ENCODE results near the gene ABHD8.

ABHD8 gene

DNA sequence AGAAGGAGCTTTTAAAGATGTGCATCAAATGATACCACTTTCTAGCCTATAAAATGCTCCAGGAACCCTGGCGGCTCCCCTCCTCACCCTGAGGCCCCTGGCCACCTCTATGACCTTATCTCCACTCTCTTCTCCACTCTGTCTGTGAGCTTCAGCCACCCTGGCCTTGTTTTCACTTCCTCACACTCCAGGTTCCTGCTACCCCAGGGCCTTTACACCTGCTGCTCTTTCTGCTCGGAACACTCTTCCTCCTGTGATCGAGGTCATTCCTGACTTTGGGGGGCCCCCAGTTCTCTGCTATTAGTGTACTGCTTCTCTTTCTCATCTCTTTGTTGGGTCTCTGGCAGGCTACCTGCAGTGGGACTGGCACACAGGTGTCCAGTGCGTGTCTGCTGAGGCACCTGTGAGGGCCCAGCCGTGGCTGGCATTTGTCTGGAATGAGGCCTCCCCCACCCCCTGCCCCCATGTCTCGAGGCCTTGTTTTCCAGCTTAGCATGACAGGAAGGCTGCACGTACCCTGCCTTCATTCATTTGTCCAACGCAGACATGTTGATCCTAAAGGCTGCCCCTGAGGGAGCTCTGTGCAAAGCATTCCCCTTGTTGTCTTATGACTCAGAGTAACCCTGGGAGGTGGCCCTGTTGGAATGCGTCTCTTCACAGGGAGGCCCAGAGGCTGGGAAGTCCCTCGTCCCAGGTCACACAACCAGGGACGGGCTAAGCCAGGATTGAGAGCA lies 8.4 kb upstream of the ABHD8 start:
- Histone ChIP-seq H3K4me1 (ENCODE audit: control extremely low read depth in 1 of 4, control insufficient read depth in 4 of 4, insufficient read depth in 4 of 4, low read length in 3 of 4) (peaks cover 5 to 17% (median 14%) of the 10 kb centered on the region in 4 experiments), H3K27ac (ENCODE audit: insufficient read depth in 1 of 2, low read depth in 1 of 2, low read length in 2 of 2, poor library complexity in 1 of 2, severe bottlenecking in 2 of 2) (no peak overlapping the region), H3K9me3 (ENCODE audit: control extremely low read depth in 1 of 5, control insufficient read depth in 4 of 5, insufficient read depth in 2 of 5, low read depth in 1 of 5, low read length in 4 of 5) (no peaks in the 10 kb centered on the region), H3K27me3 (replicated peaks in 2 of 5; ENCODE audit: control insufficient read depth in 4 of 5, insufficient read depth in 5 of 5, low read length in 4 of 5) (no peaks in the 10 kb centered on the region), H3K36me3 (ENCODE audit: control insufficient read depth in 4 of 4, insufficient read depth in 4 of 4, low read length in 3 of 4) (peaks cover 0 to 41% (median 30%) of the 10 kb centered on the region in 4 experiments), H3K4me3 (ENCODE audit: control insufficient read depth in 1 of 7, extremely low read depth in 1 of 7, insufficient read depth in 4 of 7, low read depth in 2 of 7, low read length in 6 of 7) (no peak overlapping the region)
- ChIA-PET CTCF (interaction anchor here (1.8 kb wide), 1 partner anchor 21 kb away, joined by 6 read pairs; no protein-coding TSS in a partner anchor), POLR2A (no interaction called here)
- 88% methylated on average over 10 of the region's 11 CpGs for WGBS (ENCODE audit: insufficient coverage)
- DNase-seq: no peak

DNA sequence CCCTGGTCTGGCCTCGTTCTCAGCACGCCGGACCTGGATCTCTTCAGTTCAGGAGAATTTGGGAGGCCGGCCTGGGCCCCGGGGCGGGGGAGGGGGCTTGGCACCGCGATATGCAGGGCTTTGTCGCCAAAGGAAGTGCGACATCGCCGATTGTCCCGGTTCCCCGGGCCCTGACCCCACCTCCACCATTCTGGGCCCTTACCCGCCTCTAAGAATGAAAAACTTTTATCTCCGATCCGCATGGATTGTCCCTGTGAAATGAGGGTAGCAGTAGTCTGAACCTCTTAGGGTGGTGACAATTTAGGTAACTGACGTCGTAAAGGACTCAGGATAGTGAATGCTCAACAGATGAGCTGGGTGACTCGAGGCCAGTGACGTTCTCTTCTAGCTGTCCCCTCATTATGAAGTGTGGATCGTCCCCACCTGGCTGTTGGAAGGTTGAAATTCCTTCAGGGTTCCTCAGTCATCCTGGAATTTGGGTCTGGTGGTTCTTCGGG lies 6.8 kb upstream of the ABHD8 start:
- DNase-seq: peak in 1 of 3 donors; percentile 44
- Histone ChIP-seq H3K4me1 (ENCODE audit: control extremely low read depth in 1 of 4, control insufficient read depth in 4 of 4, insufficient read depth in 4 of 4, low read length in 3 of 4) (peaks cover 8 to 26% (median 22%) of the 10 kb centered on the region in 4 experiments), H3K9me3 (ENCODE audit: control extremely low read depth in 1 of 5, control insufficient read depth in 4 of 5, insufficient read depth in 2 of 5, low read depth in 1 of 5, low read length in 4 of 5) (no peaks in the 10 kb centered on the region), H3K27ac (ENCODE audit: insufficient read depth in 1 of 2, low read depth in 1 of 2, low read length in 2 of 2, poor library complexity in 1 of 2, severe bottlenecking in 2 of 2) (peak overlapping the region; percentile 83 to 93), H3K27me3 (replicated peaks in 2 of 5; ENCODE audit: control insufficient read depth in 4 of 5, insufficient read depth in 5 of 5, low read length in 4 of 5) (no peaks in the 10 kb centered on the region), H3K4me3 (ENCODE audit: control insufficient read depth in 1 of 7, extremely low read depth in 1 of 7, insufficient read depth in 4 of 7, low read depth in 2 of 7, low read length in 6 of 7) (peak overlapping the region; percentile 70 to 96 (median 85)), H3K36me3 (ENCODE audit: control insufficient read depth in 4 of 4, insufficient read depth in 4 of 4, low read length in 3 of 4) (peaks cover 0 to 33% (median 22%) of the 10 kb centered on the region in 4 experiments)
- POLR2A ChIA-PET: interaction anchor here (0.6 to 1.8 kb wide), 2 partner anchors 13 to 17 kb away, joined by 4 to 6 read pairs; no protein-coding TSS in a partner anchor
- WGBS (ENCODE audit: insufficient coverage): 7% methylated on average over 20 of the region's 23 CpGs
- CTCF ChIA-PET: interaction anchor here (1.3 kb wide), 1 partner anchor 17 kb away, joined by 6 read pairs; no protein-coding TSS in a partner anchor

GRCh38 chr19:17309198-17309964 lies 6.2 kb upstream of the ABHD8 start, which contains the start of gene DDA1:
TSS of gene DDA1 (plus strand) at chr19:17309563. CDS start at chr19:17309655, 92 bp downstream.
- peak within 1 kb of the TSS; percentile 83 to 93 for H3K27ac ChIP-seq (ENCODE audit: insufficient read depth in 1 of 2, low read depth in 1 of 2, low read length in 2 of 2, poor library complexity in 1 of 2, severe bottlenecking in 2 of 2)
- ChIA-PET POLR2A (interaction anchor here (1.8 kb wide), 1 partner anchor 18 kb away, joined by 6 read pairs; no protein-coding TSS in a partner anchor), CTCF (interaction anchor here (0.9 to 1.3 kb wide), 4 partner anchors 13 to 26 kb away, joined by 3 to 6 read pairs (median 4); partner anchors contain the start of gene ANO8)
- peak; percentile 100 for DNase-seq
- peak within 1 kb of the TSS; percentile 70 to 96 (median 85) for H3K4me3 ChIP-seq (ENCODE audit: control insufficient read depth in 1 of 7, extremely low read depth in 1 of 7, insufficient read depth in 4 of 7, low read depth in 2 of 7, low read length in 6 of 7)
- peaks cover 8 to 32% (median 27%) of the 10 kb centered on the region in 4 experiments for H3K4me1 ChIP-seq (ENCODE audit: control extremely low read depth in 1 of 4, control insufficient read depth in 4 of 4, insufficient read depth in 4 of 4, low read length in 3 of 4)
- H3K27me3 ChIP-seq (replicated peaks in 2 of 5; ENCODE audit: control insufficient read depth in 4 of 5, insufficient read depth in 5 of 5, low read length in 4 of 5): no peaks in the 10 kb centered on the region
- no peaks in the 10 kb centered on the region for H3K9me3 ChIP-seq (ENCODE audit: control extremely low read depth in 1 of 5, control insufficient read depth in 4 of 5, insufficient read depth in 2 of 5, low read depth in 1 of 5, low read length in 4 of 5)
- WGBS (ENCODE audit: insufficient coverage): 0% methylated on average over 37 of the region's 46 CpGs
- peaks cover 0 to 28% (median 17%) of the 10 kb centered on the region in 4 experiments for H3K36me3 ChIP-seq (ENCODE audit: control insufficient read depth in 4 of 4, insufficient read depth in 4 of 4, low read length in 3 of 4)

DNA sequence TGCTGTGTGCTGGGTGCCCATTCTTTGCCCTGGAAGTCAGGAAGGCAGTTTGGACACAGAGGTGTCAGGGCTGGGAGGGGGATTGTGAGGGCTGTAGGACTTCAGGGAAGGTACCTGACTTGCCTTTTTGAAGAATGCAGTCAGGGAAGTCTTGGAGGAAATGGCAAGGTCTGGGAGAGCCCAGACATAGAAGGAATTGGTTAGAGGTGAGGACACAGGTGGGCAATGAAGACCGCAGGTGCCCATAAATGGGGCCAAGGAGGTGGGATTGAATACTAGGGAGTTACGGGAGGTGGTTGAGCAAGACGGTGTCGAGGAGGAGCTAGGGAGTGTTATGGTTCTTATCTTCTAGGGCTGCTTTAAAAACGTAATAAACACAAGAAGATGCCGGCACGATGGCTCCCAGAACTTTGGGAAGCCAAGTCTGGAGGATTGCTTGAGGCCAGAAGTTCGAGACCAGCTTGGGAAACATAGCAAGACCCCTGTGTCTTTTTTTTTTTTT lies 4.7 kb upstream of the ABHD8 start:
- peaks cover 0 to 15% (median 8%) of the 10 kb centered on the region in 4 experiments for H3K36me3 ChIP-seq (ENCODE audit: control insufficient read depth in 4 of 4, insufficient read depth in 4 of 4, low read length in 3 of 4)
- H3K9me3 ChIP-seq (ENCODE audit: control extremely low read depth in 1 of 5, control insufficient read depth in 4 of 5, insufficient read depth in 2 of 5, low read depth in 1 of 5, low read length in 4 of 5): no peaks in the 10 kb centered on the region
- 97% methylated on average over 7 of the region's 8 CpGs for WGBS (ENCODE audit: insufficient coverage)
- H3K27ac ChIP-seq (ENCODE audit: insufficient read depth in 1 of 2, low read depth in 1 of 2, low read length in 2 of 2, poor library complexity in 1 of 2, severe bottlenecking in 2 of 2): no peak overlapping the region
- peaks cover 13 to 41% (median 34%) of the 10 kb centered on the region in 4 experiments for H3K4me1 ChIP-seq (ENCODE audit: control extremely low read depth in 1 of 4, control insufficient read depth in 4 of 4, insufficient read depth in 4 of 4, low read length in 3 of 4)
- no peak for DNase-seq
- no peaks in the 10 kb centered on the region for H3K27me3 ChIP-seq (replicated peaks in 2 of 5; ENCODE audit: control insufficient read depth in 4 of 5, insufficient read depth in 5 of 5, low read length in 4 of 5)
- no peak overlapping the region for H3K4me3 ChIP-seq (ENCODE audit: control insufficient read depth in 1 of 7, extremely low read depth in 1 of 7, insufficient read depth in 4 of 7, low read depth in 2 of 7, low read length in 6 of 7)
- POLR2A ChIA-PET: no interaction called here
- CTCF ChIA-PET: interaction anchor here (0.7 to 1.8 kb wide), 4 partner anchors 15 to 40 kb away, joined by 3 to 8 read pairs (median 4); no protein-coding TSS in a partner anchor

GRCh38 chr19:17306285-17306714 lies 3.1 kb upstream of the ABHD8 start:
- POLR2A ChIA-PET: interaction anchor here (1.0 kb wide), 1 partner anchor 18 kb away, joined by 5 read pairs; no protein-coding TSS in a partner anchor
- DNase-seq: no peak
- peaks cover 13 to 51% (median 45%) of the 10 kb centered on the region in 4 experiments for H3K4me1 ChIP-seq (ENCODE audit: control extremely low read depth in 1 of 4, control insufficient read depth in 4 of 4, insufficient read depth in 4 of 4, low read length in 3 of 4)
- peak overlapping the region; percentile 66 to 98 (median 86) for H3K4me3 ChIP-seq (ENCODE audit: control insufficient read depth in 1 of 7, extremely low read depth in 1 of 7, insufficient read depth in 4 of 7, low read depth in 2 of 7, low read length in 6 of 7)
- peaks cover 0 to 7% (median 1%) of the 10 kb centered on the region in 4 experiments for H3K36me3 ChIP-seq (ENCODE audit: control insufficient read depth in 4 of 4, insufficient read depth in 4 of 4, low read length in 3 of 4)
- peak overlapping the region; percentile 70 to 81 for H3K27ac ChIP-seq (ENCODE audit: insufficient read depth in 1 of 2, low read depth in 1 of 2, low read length in 2 of 2, poor library complexity in 1 of 2, severe bottlenecking in 2 of 2)
- no peaks in the 10 kb centered on the region for H3K9me3 ChIP-seq (ENCODE audit: control extremely low read depth in 1 of 5, control insufficient read depth in 4 of 5, insufficient read depth in 2 of 5, low read depth in 1 of 5, low read length in 4 of 5)
- WGBS (ENCODE audit: insufficient coverage): 7% methylated on average over 25 of the region's 28 CpGs
- CTCF ChIA-PET: interaction anchor here (0.9 to 1.8 kb wide), 4 partner anchors 12 to 41 kb away, joined by 3 to 8 read pairs (median 4); no protein-coding TSS in a partner anchor
- H3K27me3 ChIP-seq (replicated peaks in 2 of 5; ENCODE audit: control insufficient read depth in 4 of 5, insufficient read depth in 5 of 5, low read length in 4 of 5): no peaks in the 10 kb centered on the region

DNA sequence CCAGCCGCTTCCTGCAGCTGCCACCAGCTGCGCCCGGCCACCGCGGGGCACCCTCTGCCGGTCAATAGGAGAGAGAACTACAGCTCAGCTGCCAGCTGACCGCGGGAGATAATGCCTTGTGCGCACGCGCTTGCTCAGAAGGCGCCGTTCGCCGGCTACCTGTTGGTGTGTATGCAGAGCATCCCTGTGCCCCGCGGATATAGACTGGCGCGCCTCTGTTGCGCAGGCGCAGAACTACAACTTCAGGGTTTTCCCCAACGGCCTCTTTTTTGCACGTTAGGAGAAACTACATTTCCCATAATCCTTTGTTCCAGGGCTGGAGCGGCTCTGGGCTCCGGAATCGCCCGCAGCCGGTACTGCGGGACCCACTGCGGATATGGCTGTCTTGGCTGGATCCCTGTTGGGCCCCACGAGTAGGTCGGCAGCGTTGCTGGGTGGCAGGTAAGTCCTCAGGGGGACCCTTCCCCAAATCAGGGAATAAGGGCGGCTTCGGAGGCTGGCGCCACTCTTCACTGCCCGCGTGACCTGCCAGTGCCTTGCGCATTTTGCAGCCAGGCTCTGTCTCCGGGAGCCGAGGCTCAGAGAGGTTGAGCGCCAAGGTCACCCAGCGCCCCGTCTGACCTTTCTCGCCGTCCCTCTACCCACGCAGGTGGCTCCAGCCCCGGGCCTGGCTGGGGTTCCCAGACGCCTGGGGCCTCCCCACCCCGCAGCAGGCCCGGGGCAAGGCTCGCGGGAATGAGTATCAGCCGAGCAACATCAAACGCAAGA lies 2.5 kb upstream of the ABHD8 start, which contains the start of gene MRPL34:
Gene MRPL34 (plus strand): TSS at position 356 of the 768 bp plus-strand sequence. CDS start 21 bp downstream, at position 377.
- H3K27me3 ChIP-seq (replicated peaks in 2 of 5; ENCODE audit: control insufficient read depth in 4 of 5, insufficient read depth in 5 of 5, low read length in 4 of 5): no peaks in the 10 kb centered on the region
- DNase-seq: peak; percentile 100
- H3K27ac ChIP-seq (ENCODE audit: insufficient read depth in 1 of 2, low read depth in 1 of 2, low read length in 2 of 2, poor library complexity in 1 of 2, severe bottlenecking in 2 of 2): peak within 1 kb of the TSS; percentile 70 to 81
- 0% methylated on average over 53 of the region's 55 CpGs for WGBS (ENCODE audit: insufficient coverage)
- H3K9me3 ChIP-seq (ENCODE audit: control extremely low read depth in 1 of 5, control insufficient read depth in 4 of 5, insufficient read depth in 2 of 5, low read depth in 1 of 5, low read length in 4 of 5): no peaks in the 10 kb centered on the region
- peaks cover 12 to 50% (median 44%) of the 10 kb centered on the region in 4 experiments for H3K4me1 ChIP-seq (ENCODE audit: control extremely low read depth in 1 of 4, control insufficient read depth in 4 of 4, insufficient read depth in 4 of 4, low read length in 3 of 4)
- H3K36me3 ChIP-seq (ENCODE audit: control insufficient read depth in 4 of 4, insufficient read depth in 4 of 4, low read length in 3 of 4): peaks cover 0 to 13% (median 4%) of the 10 kb centered on the region in 4 experiments
- ChIA-PET POLR2A (interaction anchor here (0.7 to 1.6 kb wide), 3 partner anchors 11 to 18 kb away, joined by 3 to 5 read pairs (median 3); no protein-coding TSS in a partner anchor), CTCF (interaction anchor here (0.7 to 1.4 kb wide), 6 partner anchors 10 to 126 kb away, joined by 3 to 9 read pairs (median 3); no protein-coding TSS in a partner anchor)
- H3K4me3 ChIP-seq (ENCODE audit: control insufficient read depth in 1 of 7, extremely low read depth in 1 of 7, insufficient read depth in 4 of 7, low read depth in 2 of 7, low read length in 6 of 7): peak within 1 kb of the TSS; percentile 66 to 98 (median 86)
